Peyer's patch (tissue), 4 donors: ENCODE measurements around the gene SPATA33.

ENCODE experiments used
- POLR2A ChIP-seq, 2 donors: fragments of 450-650 bp; IDR thresholded peaks; one replicate each; pipeline ENCODE4 v1.5.1; 2017; ENCODE audit warnings: antibody characterized with exemption in 2 of 2, mild to moderate bottlenecking in 2 of 2, moderate library complexity in 2 of 2
- TF ChIP-seq, protein P1 (sequence below), 6 experiments: fragments of 450-650 bp in 4 of 6; fragments of 200-600 bp in 2 of 6; sonication (generic) in 1 of 6; IDR thresholded peaks; one replicate each; pipeline ENCODE4 v1.5.1; 2017 to 2019; ENCODE audit warnings: antibody characterized with exemption in 6 of 6, mild to moderate bottlenecking in 3 of 6, moderate library complexity in 1 of 6

DNA sequence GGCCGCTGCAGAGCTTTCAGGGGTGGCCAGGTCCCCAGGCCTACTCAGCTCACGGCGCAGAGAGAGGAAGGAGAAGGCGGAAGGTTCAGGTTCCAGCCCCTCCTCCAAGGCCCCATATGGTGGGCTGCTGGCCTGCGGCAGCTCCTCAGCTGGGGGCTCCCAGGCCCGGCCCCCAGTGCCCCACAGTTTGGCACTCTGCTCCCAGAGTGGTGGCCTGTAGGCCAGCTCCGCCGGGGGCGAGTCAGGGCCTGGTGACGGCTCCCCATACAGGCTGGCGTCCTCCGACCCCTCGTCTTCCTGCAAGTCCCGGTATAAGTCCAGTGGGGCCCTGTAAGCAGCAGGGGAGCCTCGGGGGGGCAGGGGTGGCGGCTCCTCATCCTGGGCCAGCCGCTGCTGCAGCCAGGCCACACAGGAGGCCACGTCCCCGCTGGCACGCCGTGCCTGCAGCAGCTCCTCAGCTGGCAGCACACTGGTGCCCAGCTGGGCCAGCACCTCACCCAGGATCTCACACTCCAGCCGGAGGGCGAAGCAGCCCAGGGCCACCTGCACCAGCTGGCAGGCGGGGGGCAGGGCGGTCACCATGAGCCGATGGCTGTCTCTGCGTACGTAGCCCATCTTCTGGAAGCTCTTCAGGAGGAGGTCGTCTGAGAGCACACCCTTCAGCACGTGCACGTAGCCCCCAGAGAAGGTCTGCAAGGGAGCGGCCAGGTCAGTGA lies 40.1 kb downstream of the SPATA33 start:
- TF ChIP-seq, protein P1, sequence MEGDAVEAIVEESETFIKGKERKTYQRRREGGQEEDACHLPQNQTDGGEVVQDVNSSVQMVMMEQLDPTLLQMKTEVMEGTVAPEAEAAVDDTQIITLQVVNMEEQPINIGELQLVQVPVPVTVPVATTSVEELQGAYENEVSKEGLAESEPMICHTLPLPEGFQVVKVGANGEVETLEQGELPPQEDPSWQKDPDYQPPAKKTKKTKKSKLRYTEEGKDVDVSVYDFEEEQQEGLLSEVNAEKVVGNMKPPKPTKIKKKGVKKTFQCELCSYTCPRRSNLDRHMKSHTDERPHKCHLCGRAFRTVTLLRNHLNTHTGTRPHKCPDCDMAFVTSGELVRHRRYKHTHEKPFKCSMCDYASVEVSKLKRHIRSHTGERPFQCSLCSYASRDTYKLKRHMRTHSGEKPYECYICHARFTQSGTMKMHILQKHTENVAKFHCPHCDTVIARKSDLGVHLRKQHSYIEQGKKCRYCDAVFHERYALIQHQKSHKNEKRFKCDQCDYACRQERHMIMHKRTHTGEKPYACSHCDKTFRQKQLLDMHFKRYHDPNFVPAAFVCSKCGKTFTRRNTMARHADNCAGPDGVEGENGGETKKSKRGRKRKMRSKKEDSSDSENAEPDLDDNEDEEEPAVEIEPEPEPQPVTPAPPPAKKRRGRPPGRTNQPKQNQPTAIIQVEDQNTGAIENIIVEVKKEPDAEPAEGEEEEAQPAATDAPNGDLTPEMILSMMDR (IDR thresholded peaks at IDR 0.05) = no peak
- no peak for TF ChIP-seq POLR2A (IDR thresholded peaks at IDR 0.05)
